HG02884 (cell line): ENCODE measurements around the gene HACL1.

Source experiments
- ATAC-seq: cut with Tn5 transposase; IDR thresholded peaks from one replicate; pipeline ENCODE4 v1.9.1; 2021; ENCODE audit warnings: mild to moderate bottlenecking, moderate library complexity; ENCODE audit not compliant: unreplicated experiment

Gene HACL1

DNA sequence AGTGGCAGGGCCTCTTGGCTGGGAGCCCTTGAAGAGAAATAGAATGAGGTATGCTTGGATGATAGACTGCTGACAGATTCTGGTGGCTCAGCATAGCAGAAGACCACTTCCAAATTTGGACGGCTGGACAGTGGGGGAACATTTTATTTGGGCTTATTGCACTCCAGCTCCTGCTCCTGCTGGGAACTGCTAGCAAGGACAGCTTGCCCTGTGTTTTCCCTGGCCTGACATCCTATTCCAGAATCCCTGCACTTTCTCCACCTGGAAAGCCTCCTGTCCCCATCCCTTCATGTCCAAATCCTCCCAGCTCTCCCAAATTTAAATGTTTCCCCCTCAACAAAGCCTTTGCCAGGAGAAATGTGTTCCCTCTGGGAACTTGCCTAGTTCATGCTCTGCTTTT is 70.0 kb downstream of the HACL1 start:
- no peak for ATAC-seq

DNA sequence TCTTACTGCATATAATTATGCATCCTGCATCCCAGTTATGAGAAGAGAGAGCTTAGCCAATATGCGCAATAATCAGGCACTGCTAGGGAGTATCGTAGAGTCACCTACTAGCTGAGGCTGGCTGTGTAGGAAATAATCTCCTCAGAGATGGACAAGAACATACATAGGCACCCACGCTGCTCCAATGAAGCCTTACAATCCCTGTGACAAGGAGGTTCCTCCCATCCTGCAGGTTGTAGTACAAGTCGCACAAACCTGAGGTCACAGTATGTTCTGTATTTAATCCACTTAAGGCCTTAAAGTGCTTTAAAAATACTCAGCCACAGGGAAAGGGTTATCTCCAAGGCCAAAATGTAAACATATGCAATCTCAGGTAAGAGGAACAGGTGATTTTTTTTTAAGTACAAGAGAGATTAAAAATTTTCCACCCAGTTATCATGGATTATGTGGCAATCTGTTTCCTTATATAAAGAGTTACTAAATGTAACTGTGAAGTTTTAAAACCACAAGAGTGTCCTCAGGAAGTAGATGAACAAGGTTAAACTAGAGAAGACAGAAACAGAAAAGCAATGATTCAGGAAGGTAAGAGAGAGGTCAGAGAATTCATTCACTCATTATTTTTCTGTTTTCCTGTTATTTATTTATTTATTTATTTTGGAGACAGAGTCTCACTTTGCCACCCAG is 72.4 kb downstream of the HACL1 start:
- ATAC-seq: no peak

GRCh38 chr3:15527031-15527459 is 74.3 kb downstream of the HACL1 start:
- no peak for ATAC-seq

- ATAC-seq: no peak
Observed at GRCh38 chr3:15525790-15526189, 75.6 kb downstream of the HACL1 start.

GRCh38 chr3:15523660-15524417 is 77.5 kb downstream of the HACL1 start:
- ATAC-seq: no peak

GRCh38 chr3:15522016-15522415 is 79.4 kb downstream of the HACL1 start:
- ATAC-seq: no peak

DNA sequence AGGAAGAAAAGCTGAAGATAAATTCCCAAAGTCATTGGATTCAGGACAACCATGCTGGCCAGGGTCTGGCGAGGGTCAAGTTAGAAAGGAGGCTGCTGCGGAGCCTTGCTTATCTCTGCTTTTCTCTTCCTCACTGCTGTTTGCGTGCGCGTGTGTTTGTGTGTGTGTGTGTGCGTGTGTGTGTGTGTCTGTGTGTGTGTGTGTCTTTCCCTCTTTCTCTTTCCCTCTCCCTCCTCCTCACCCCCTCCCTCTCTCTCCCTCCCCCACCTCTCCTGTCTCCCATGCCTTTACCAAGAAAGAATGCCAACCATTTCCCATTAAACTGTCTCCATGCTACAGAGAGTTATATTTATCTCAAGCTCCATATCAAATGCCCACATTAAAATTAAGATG is 79.8 kb downstream of the HACL1 start, which contains the start of gene COLQ:
COLQ (minus strand) TSS at position 134 of the 393 bp plus-strand sequence; CDS start at position 53, 81 bp downstream.
- no peak for ATAC-seq

GRCh38 chr3:15520804-15521572 is 80.4 kb downstream of the HACL1 start:
- ATAC-seq: no peak

- ATAC-seq: no peak
Observed at GRCh38 chr3:15520185-15520584, 81.2 kb downstream of the HACL1 start.

- ATAC-seq: no peak
Observed at GRCh38 chr3:15519096-15519495, 82.3 kb downstream of the HACL1 start.

GRCh38 chr3:15514663-15515340 is 86.6 kb downstream of the HACL1 start:
- ATAC-seq: no peak

DNA sequence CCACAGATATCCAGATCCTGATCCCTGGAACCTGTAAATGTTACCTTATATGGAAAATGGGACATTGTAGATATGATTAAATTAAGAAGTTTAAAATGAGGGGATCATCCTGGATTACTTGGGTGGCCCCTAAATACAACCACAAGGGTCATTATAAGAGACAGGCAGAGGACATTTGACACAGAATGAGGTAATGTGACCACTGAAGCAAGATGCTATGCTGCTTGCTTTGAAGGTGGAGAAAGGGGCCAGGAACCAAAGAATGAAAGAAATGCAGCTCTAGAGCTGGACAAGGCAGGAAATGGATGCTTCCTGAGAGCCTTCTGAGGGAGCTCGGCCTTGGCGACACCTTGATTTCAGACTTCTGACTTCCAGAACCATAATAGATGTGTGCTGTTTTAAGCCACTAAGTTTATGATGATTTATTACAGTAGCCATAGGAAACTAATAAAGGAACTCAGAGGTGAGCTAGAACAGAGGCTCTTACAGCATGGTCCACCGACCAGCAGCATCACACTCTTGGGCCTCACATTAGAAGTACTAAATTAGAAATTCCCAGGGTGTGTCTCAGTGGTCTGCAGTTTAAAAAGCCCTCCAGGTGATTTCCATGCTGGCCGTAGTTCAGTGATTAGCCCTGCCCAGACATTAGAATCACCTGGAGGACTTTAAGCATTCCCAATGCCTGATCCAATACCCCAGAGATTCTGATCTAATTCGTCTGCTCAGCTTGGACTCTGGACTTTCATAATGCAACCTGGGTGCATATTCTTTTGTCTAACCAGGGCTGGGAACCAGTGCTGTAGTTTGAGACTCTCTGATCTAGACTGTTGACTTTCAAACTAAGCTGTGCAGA is 87.3 kb downstream of the HACL1 start:
- no peak for ATAC-seq

DNA sequence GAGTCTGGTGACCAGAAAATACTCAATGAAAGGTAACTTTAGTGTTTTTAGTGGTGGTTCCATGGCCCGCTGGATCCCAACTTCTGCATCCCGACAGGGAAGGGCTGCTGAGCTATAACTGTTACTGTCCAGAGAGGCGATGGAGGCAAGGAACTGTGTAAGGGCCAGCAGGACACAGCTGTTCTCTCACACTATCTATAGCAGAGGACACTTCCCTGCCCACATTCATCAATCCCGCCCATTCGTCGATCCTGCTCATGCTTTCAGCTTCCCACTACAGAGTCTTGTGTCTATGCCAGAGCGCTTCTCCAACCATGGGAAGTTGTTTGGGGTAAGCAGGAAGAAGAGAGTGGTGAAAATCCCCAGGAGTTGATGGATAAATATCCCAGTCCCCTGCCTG is 88.3 kb downstream of the HACL1 start:
- ATAC-seq: no peak

GRCh38 chr3:15512166-15512565 is 89.2 kb downstream of the HACL1 start:
- ATAC-seq: no peak

DNA sequence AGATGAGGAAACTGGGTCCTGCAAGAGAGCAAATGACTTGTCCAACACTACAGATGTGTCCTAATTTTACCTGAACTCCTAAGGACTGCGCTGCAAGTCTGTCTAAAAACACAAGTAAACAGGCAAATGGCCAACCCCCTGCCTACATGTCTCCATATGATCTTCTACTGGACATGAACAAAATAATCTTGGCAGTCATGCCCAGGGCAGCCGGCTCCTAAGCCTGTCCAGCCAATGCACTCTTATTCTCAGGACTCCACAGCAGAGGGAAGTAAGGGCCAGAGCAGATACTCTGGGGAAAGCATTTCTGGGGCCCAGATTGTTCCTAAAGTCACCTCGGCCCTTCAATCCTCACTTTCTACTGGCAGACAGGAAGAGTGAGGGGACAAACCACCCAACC is 90.2 kb downstream of the HACL1 start:
- no peak for ATAC-seq
